RWPE1 (cell line): ENCODE results near the gene CCDC182.

Source experiments
- CTCF ChIA-PET: fragments of 350-600 bp; sonication (Branson Sonifier 250); formaldehyde crosslinking; extraction: SDS; loops from one replicate; lab custom pipeline; 2021; lab: Yijun Ruan, JAX
- POLR2A ChIA-PET: fragments of 400-600 bp; formaldehyde crosslinking; extraction: SDS; loops from one replicate; lab custom pipeline; 2020; ENCODE audit warnings: antibody characterized with exemption; ENCODE audit not compliant: low non-redundant PET; lab: Yijun Ruan, JAX
- DNase-seq: peaks from one replicate; pipeline ENCODE4 v3.0.0; 2012; ENCODE audit warnings: low spot score
- H3K27ac ChIP-seq: fragments of 450-650 bp; 2 replicates; pipeline ENCODE4 v1.5.1; 2017
- TF ChIP-seq, protein P1 (sequence below): fragments of 450-650 bp; conservative IDR thresholded peaks from 2 replicates; pipeline ENCODE4 v1.5.1; 2017; ENCODE audit warnings: low read depth, mild to moderate bottlenecking

The CCDC182 gene

DNA sequence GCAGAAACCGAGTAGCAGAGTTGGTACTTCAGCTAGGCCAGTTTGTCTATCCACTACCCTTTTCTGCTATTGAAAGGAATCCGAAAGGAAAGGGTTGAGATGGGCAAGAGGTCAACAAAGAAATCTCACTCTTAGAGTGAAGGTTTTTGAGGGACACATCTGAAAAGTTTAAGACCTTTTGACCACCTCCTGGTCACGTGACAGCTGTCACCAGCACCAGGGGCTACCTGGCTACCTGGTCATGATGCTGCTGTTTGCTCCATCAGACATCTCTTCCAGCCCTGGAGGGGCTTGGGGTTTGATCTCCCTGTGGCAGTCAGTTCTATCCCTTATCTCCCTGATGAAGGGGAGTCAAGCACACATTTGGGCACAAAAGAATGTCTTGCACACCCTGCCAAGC lies 7.6 kb downstream of the CCDC182 start:
- POLR2A ChIA-PET, result no interaction called here
- TF ChIP-seq, protein P1, sequence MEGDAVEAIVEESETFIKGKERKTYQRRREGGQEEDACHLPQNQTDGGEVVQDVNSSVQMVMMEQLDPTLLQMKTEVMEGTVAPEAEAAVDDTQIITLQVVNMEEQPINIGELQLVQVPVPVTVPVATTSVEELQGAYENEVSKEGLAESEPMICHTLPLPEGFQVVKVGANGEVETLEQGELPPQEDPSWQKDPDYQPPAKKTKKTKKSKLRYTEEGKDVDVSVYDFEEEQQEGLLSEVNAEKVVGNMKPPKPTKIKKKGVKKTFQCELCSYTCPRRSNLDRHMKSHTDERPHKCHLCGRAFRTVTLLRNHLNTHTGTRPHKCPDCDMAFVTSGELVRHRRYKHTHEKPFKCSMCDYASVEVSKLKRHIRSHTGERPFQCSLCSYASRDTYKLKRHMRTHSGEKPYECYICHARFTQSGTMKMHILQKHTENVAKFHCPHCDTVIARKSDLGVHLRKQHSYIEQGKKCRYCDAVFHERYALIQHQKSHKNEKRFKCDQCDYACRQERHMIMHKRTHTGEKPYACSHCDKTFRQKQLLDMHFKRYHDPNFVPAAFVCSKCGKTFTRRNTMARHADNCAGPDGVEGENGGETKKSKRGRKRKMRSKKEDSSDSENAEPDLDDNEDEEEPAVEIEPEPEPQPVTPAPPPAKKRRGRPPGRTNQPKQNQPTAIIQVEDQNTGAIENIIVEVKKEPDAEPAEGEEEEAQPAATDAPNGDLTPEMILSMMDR, result no peak
- CTCF ChIA-PET, result interaction anchor here (0.8 kb wide), 1 partner anchor 10 kb away, joined by 6 read pairs; no protein-coding TSS in a partner anchor
- no peak overlapping the region for H3K27ac ChIP-seq
- no peak for DNase-seq

DNA sequence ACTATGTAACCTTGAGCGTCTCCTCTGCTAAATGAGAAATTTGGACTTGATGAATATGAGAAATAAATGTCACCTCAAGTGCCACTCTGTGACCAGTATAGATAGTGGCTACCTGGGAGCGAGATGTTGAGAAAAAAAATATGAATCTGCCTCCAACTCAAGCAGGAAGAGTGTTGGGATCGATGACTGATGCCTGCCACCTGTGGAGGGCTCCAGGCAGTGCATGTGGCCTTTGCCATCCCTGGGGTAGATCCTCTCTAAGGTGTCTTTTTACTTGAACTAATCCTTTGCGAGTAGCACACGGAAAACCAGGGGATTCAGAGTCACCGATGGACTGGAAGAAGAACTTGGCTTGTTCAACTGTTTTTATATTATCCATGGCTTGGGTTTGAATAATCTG lies 9.4 kb downstream of the CCDC182 start:
- no peak overlapping the region for H3K27ac ChIP-seq
- POLR2A ChIA-PET, result no interaction called here
- DNase-seq, result peak; percentile 23
- CTCF ChIA-PET, result no interaction called here
- TF ChIP-seq, protein P1, result no peak

DNA sequence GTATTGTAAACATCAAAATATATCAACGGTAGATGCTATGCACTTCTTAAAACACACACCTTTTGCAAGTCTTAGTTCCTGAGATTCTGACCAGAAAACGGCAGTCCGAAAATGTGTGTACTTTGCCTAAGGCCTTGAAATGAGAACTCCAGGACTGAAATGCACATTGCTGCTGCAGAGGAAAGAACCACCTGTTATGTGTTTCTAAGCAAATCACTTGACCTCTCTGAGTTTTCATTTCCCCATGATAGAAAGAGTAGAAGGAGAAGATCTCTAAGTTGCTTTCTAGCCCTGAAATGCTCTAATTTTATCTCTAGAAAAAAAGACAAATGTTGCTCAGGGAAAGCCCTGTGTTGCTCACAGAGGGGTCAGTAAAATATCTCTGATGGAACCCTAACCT lies 9.9 kb downstream of the CCDC182 start:
- no peak overlapping the region for H3K27ac ChIP-seq
- POLR2A ChIA-PET, result no interaction called here
- TF ChIP-seq, protein P1, result no peak
- CTCF ChIA-PET, result no interaction called here
- DNase-seq, result no peak

DNA sequence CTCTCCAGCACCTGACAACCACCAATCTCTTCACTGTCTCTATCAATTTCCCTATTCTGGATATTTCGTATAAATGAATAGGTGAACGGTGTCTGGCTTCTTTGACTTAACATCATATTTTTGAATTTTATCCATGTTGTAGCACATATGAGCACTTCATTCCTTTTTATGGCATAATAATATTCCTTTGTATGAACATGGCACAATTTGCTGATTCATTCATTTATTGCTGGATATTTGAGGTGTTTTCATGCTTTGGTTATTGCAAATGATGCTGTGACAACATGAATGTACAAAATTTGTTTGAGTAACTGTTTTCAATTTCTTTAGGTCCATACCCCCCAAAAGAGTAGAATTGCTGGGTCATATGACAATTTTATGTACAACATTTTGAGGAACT lies 12.0 kb downstream of the CCDC182 start:
- ChIA-PET CTCF (no interaction called here), POLR2A (no interaction called here)
- no peak for DNase-seq
- TF ChIP-seq, protein P1, result no peak
- no peak overlapping the region for H3K27ac ChIP-seq

DNA sequence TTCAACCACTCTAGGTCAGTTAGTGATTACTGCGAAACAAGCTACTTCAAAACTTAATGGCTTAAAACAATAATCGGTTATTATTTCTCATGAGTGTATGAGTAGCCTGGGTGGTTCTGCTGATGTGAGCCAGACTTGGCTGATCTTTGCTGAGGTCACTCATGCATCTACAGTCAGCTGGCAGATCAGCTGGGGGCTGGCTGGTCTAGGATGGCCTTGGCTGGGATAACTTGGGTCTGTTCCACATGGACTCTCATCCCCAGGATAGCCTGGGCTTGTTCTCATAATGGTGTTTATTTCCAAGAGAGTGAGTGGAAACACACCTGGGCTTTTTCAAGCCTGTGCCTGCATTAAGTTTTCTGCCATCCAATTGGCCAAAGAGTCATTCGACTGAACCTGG lies 13.0 kb downstream of the CCDC182 start:
- POLR2A ChIA-PET, result no interaction called here
- CTCF ChIA-PET, result interaction anchor here (0.5 to 1.0 kb wide), 3 partner anchors 51 to 380 kb away, joined by 3 read pairs; no protein-coding TSS in a partner anchor
- no peak for DNase-seq
- TF ChIP-seq, protein P1, result no peak
- no peak overlapping the region for H3K27ac ChIP-seq

DNA sequence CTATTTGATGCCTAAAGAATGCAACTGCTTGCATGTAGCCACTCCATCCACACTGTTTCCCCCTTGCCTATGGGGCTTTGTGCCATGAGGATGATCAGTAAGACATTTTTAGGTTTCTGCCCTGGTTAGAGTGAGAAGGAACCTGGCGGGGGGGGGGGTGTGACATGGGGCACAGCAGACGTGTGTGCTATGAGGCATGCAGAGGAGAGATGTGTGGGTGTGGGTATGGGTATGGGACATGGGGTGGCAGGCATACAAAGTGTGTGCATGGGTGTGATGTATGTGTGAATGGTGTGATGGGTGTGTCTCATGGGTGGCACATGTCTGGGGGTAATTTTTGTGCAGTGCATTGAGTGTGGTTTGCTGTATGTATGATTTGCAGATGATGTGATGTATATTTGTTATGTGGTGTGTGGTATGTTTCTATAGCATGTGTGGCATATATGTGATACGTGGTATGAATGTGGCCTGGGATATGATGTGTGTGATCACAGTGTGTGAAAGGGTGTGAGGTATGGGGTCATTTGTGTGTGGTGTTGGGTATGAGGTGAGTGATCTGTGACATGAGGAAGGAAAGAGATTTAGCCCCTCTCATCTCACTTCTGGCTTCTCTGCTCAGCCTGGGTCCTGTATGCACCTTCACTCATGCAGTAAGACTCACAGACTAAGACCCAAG lies 14.9 kb downstream of the CCDC182 start:
- ChIA-PET CTCF (interaction anchor here (0.6 kb wide), 1 partner anchor 19 kb away, joined by 5 read pairs; no protein-coding TSS in a partner anchor), POLR2A (interaction anchor here (0.7 kb wide), 1 partner anchor 76 kb away, joined by 3 read pairs; no protein-coding TSS in a partner anchor)
- DNase-seq, result no peak
- H3K27ac ChIP-seq, result no peak overlapping the region
- TF ChIP-seq, protein P1, result no peak
